GM21786 (cell line): ENCODE results near the gene GRXCR1.

Experiments used
- ATAC-seq: cut with Tn5 transposase; IDR thresholded peaks from one replicate; pipeline ENCODE4 v1.9.1; 2021; ENCODE audit not compliant: unreplicated experiment

GRXCR1 gene

GRCh38 chr4:42927946-42928345 lies 35.4 kb downstream of the GRXCR1 start:
- ATAC-seq = no peak

DNA sequence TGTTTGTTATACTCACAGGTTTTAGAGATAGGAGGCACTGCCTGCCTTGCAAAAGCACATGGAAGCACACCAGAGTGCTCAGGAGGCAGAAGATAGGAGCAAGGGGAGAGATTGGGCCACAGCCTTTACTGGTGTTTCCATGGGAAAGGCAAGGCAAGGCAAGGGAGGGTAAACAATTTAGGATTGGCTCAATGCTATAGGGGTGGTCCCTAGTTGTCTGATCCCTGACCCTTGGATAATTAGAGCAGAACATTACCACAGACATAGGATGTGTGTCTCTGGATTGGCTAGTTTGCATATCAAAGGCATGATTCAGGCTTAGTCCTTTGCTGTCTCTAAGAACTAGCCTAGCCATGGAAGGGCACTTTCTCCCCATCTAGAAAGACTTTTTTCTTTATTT lies 36.1 kb downstream of the GRXCR1 start:
- ATAC-seq = no peak

GRCh38 chr4:42942216-42942615 lies 49.7 kb downstream of the GRXCR1 start:
- no peak for ATAC-seq

GRCh38 chr4:42945874-42946273 lies 53.4 kb downstream of the GRXCR1 start:
- ATAC-seq = no peak

DNA sequence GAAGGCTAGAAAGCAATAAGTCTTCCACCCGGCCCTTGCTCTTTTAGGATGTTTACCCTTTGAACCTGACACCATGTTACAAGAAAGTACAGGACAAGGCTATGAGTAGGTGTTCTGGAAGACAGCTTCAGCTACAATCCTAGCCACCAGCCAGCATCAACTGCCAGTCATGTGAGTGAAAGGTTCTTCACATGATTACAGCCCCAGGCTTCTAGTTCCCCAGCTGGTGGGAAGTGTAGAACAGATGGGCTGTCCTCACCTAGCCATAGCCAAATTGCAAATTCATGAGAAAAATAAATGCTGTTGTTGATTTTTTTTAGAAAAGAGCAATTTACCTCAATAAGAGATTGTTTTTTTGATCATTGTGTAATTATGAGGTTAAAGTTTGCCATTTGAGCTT lies 60.8 kb downstream of the GRXCR1 start:
- no peak for ATAC-seq

- no peak for ATAC-seq
These were observed 62.6 kb downstream of the GRXCR1 start for GRCh38 chr4:42954963-42955669.

DNA sequence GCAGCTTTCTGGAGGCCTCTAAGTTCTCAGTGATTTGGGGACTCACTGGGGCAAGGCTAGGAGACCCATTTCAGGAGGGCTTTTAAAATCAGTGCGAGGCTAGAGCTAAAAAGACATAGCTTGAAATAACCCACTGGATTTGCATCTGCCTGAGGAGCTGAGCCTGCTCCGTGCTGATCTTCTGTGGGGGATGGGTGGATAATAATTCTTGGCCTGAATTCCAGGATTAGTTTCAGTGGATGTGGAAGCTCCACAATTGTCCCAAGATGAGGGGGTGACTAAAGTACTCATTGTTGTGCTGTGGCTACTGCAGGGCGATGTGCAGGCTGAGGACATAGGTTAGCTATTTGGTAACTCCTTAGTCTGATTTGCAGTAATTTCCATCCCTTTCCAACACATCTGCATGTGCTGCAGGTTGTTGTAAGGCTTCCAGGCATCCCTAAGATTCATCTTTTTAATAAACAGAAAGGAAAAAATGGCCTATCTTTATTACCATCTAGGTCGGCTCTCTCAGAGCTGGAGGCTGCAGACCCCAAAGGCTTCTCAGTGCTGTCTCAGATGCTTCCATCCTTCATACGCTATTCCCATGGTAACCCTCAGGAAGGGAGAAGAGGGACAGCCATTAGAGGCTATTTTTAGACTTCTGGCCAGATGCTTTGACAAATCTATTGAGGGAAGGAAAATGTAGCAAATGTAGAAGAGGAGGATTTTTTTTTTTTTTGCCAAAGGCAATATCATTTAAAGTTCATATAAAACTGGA lies 63.4 kb downstream of the GRXCR1 start:
- ATAC-seq = no peak

DNA sequence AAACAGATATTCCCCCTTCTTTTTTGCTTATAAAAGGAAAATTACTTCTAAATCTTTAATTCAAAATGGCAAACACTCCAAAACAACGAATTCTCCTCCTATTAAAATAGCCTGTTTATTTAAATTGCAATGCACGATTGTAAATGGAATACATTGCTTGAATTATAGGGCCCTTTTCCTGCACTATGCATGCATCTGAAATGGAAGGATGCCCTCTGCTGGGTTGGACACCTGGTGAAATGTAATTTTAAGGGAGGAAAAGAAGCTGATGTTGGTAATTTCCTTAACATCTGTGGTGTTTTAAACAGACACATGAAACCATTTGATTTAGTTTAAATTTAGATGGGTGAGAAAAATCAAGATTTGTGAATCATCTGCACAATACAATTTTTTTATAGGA lies 72.8 kb downstream of the GRXCR1 start:
- ATAC-seq = no peak

DNA sequence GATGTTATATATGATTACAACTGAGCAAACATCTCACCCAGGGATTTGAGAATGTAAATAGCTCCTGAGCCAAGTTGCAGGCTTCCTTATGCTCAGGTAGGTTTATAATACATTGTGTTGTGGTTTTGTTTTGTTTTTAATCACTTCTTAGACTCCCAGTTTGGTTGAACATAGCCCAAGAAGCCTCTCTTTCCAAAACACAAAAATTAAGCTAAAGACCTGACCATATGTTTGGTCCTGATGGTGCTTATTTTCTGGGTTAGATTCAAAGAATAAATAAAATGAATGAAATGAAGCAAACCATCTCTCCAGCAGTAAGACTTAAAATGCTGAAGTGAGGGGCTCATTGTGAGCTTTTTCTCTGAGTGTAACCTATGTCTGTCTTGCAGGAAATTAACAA lies 93.5 kb downstream of the GRXCR1 start:
- ATAC-seq = no peak

GRCh38 chr4:42995343-42995944 lies 102.9 kb downstream of the GRXCR1 start:
- ATAC-seq = peak; percentile 77

DNA sequence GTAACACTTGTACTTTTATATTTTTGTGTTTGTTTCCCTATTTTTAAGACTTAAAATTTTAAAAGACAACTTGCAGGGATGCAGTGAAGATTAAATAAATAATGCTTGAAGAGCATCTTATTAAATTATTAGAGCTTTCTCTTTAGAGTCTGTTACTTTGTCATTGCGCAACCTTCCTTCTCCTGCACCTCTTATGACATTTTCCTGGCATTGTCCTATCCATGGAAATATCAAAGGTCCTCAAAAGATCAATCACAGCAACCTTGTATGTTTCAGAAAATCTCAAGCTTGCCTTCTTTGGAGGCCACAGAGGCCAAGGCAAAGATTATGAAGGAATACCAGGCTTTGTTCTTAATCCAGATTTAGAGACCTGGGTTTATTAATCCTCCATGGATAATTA lies 116.3 kb downstream of the GRXCR1 start:
- ATAC-seq = no peak

GRCh38 chr4:43014256-43014655 lies 121.7 kb downstream of the GRXCR1 start:
- no peak for ATAC-seq

DNA sequence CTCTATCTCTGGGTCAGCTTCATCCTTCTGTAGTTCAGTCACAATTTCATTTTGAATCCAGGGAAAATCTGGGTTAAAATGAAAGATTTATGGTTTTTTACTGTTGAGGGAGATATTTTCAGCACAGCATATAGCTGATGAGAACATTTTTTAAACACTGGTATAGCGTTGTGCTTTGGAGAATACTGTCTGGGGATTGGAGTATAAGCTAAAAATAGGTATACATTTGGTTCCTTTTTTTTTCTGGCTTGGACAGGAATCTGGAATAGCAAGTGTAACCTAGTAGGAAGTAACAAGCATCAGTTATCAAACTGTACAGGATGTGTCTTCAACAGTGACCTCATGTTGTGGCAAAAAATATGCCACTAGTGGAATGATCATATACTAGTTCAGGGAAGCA lies 149.1 kb downstream of the GRXCR1 start:
- no peak for ATAC-seq

GRCh38 chr4:43047058-43047457 lies 154.5 kb downstream of the GRXCR1 start:
- peak; percentile 58 for ATAC-seq

GRCh38 chr4:43048570-43048969 lies 156.1 kb downstream of the GRXCR1 start:
- ATAC-seq = no peak

GRCh38 chr4:43049326-43049725 lies 156.8 kb downstream of the GRXCR1 start:
- no peak for ATAC-seq

DNA sequence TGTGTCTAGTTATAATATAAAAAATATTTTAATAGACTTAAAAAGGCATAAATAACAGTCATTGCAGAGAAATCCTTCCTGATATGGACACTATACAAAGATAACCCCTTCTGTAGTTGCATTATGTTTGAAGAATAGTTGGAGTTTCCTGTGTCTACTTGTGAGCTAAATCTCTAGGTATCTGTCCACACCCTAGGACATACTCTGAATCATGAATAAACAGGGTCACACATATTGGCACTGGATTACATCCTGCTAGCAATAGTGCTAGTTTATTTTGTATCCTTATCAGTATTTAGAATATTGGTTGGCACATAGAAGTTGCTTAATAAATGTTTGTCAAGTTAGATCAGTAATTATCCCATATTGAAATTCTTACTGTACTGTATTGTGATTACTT lies 173.9 kb downstream of the GRXCR1 start:
- no peak for ATAC-seq

DNA sequence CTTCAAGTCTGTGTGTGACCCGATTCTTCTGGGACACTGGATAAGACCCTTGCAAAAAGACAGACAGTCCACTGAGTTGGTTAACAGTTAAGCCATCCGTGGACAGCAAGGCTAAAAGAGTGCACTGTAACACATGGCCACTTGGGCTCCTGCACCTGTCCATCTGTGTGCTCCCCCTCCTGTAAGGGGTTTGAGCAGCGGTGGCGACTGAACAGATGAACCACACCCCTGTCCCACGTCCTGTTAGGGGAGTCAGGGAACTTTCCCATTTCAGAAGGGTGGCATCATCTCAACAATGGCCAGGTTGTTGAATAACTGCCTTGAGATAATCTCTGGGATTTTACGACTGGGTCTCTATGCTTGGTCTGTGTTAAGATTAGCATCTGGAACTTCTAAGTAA lies 178.6 kb downstream of the GRXCR1 start:
- ATAC-seq = peak; percentile 88
